ENCODE data around the gene SPTBN2.

Gene SPTBN2

DNA sequence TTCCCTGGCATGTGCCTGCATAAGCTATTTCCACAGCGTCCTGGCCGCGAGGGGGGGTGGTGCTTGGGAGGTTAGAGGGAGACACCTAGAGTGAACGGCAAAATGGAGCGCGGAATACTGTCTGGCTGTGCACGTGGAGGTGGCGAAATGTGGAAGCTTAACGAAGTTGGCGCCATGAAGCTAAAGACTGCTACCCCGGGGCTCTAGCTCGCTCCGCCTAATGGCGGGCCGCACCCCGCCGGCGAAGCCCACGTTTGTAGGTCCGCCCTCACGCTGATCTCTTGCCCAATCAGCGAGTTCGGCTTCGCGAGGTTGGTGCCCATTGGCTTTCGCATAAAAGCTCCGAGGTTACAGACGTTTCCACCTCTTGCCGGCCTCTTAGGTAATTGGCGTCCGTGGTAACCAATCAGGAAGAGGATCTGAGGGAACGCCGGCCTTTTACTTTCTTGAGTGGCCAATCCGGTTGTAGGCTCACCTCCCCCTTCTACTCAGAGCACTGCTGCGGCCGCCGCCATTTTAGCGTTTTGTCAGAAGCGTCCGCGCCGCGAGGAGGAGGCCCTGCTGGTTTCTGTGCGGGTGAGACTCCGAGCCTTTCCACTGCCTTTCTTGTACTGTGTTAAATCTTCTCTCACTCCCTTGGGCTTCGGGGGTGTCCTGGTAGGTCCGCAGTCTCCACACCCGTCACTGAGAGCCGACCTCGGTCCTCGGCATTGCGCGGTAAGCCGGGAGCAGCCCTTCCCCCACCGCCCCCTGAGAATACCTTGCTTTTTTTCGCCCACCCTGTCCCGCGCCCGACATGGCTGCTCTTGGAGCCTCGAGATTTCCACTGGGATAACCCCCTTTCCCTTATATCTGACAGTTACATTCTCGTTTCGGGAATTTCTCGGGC lies 90.6 kb downstream of the SPTBN2 start, which contains the start of gene RBM4:
RBM4 (plus strand) TSS at position 527 of the 889 bp plus-strand sequence. CDS start 1,009 bp downstream, outside the sequence.
- H4K91ac ChIP-seq (ENCODE audit: low read depth, low read length, poor library complexity): no peak within 1 kb of the TSS
- H3K4ac ChIP-seq (ENCODE audit: low read length): no peak within 1 kb of the TSS
- no peak within 1 kb of the TSS for H2BK12ac ChIP-seq (ENCODE audit: low read length)
- H3K27me3 ChIP-seq (ENCODE audit: control insufficient read depth in 3 of 3, insufficient read depth in 3 of 3, low read depth in 1 of 3, low read length in 3 of 3): no peaks in the 10 kb centered on the region
- no peaks in the 10 kb centered on the region for H3K9me3 ChIP-seq (replicated peaks in 1 of 2; ENCODE audit: control insufficient read depth in 2 of 2, insufficient read depth in 1 of 2, low read depth in 1 of 2, low read length in 2 of 2)
- H3K4me2 ChIP-seq (ENCODE audit: insufficient read depth, low read length, poor library complexity, severe bottlenecking): peak within 1 kb of the TSS; percentile 78
- no peak within 1 kb of the TSS for H2BK15ac ChIP-seq (ENCODE audit: low read length)
- peak within 1 kb of the TSS; percentile 93 for H3K4me3 ChIP-seq (ENCODE audit: low read length in 2 of 2)
- no peak within 1 kb of the TSS for H4K8ac ChIP-seq (ENCODE audit: low read depth, low read length)
- peak within 1 kb of the TSS; percentile 90 for H3K9ac ChIP-seq (ENCODE audit: low read depth, low read length, poor library complexity)
- peak; percentile 100 for DNase-seq (ENCODE audit: low spot score)
- peak within 1 kb of the TSS; percentile 40 for H2AK5ac ChIP-seq (ENCODE audit: low read depth, low read length)
- no peaks in the 10 kb centered on the region for H3K79me1 ChIP-seq (ENCODE audit: low read depth, low read length)
- H2BK120ac ChIP-seq (ENCODE audit: low read depth, low read length): no peak within 1 kb of the TSS
- peak within 1 kb of the TSS; percentile 83 for H2AFZ ChIP-seq (ENCODE audit: low read length)
- peak within 1 kb of the TSS; percentile 58 for H3K18ac ChIP-seq (ENCODE audit: low read length)
- WGBS, 2 donors (ENCODE audit: extremely low coverage in 2 of 2, insufficient read length in 2 of 2, insufficient replicate concordance in 1 of 2): no CpG with 5 or more reads among the region's 63 CpGs
- H2BK5ac ChIP-seq (ENCODE audit: low read length): no peak within 1 kb of the TSS
- no peak within 1 kb of the TSS for H3K14ac ChIP-seq (ENCODE audit: low read length)
- peaks cover 20 to 75% of the 10 kb centered on the region in 2 donors for H3K36me3 ChIP-seq (replicated peaks in 1 of 2; ENCODE audit: control insufficient read depth in 2 of 2, insufficient read depth in 2 of 2, low read length in 2 of 2)
- H3K27ac ChIP-seq (replicated peaks; ENCODE audit: low read length): peak within 1 kb of the TSS; percentile 79
- peaks cover 12 to 32% of the 10 kb centered on the region in 2 donors for H3K4me1 ChIP-seq (ENCODE audit: control insufficient read depth in 2 of 2, insufficient read depth in 1 of 2, low read depth in 1 of 2, low read length in 2 of 2)
- peak within 1 kb of the TSS; percentile 1 for H3K23ac ChIP-seq (ENCODE audit: low read depth, low read length, poor library complexity)

DNA sequence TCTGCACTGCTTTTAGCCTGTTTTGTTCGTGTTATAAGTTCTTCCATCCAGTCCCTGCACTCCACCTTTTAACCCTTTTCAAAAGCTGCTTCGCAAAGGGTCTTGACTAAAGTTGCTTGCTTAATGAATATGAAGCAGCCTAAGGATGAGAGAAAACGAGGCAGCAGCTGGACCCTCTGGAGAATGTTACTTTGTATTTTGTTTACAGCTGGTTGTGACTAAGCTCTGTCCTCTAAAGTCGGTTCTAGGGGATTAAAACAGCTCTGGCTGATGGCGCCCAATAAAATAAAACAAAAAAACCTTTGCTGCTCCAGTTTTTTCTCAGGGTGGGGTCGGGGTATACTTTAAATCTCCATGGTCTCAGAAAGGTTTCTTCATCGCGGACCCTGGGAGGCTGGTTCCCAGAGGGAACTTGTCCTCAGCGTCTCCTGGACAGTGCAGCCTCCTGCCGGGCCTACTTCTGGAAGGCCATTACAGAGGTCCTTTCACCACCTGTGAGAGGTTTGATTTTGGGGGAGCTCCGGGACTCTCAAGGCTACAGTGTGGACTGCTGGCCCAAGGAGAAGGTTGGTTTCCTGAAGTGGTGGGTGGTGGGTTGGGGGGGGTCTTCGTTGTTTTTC lies 91.3 kb downstream of the SPTBN2 start:
- Histone ChIP-seq H4K8ac (ENCODE audit: low read depth, low read length) (no peak overlapping the region), H3K9me3 (replicated peaks in 1 of 2; ENCODE audit: control insufficient read depth in 2 of 2, insufficient read depth in 1 of 2, low read depth in 1 of 2, low read length in 2 of 2) (no peaks in the 10 kb centered on the region), H3K4ac (ENCODE audit: low read length) (no peak overlapping the region), H2AFZ (ENCODE audit: low read length) (peak overlapping the region; percentile 83), H4K91ac (ENCODE audit: low read depth, low read length, poor library complexity) (no peak overlapping the region), H3K23ac (ENCODE audit: low read depth, low read length, poor library complexity) (no peak overlapping the region), H2BK15ac (ENCODE audit: low read length) (no peak overlapping the region), H3K9ac (ENCODE audit: low read depth, low read length, poor library complexity) (no peak overlapping the region), H2BK120ac (ENCODE audit: low read depth, low read length) (no peak overlapping the region), H2BK12ac (ENCODE audit: low read length) (no peak overlapping the region), H3K27me3 (ENCODE audit: control insufficient read depth in 3 of 3, insufficient read depth in 3 of 3, low read depth in 1 of 3, low read length in 3 of 3) (no peaks in the 10 kb centered on the region), H3K79me1 (ENCODE audit: low read depth, low read length) (no peaks in the 10 kb centered on the region), H3K18ac (ENCODE audit: low read length) (peak overlapping the region; percentile 58), H3K27ac (replicated peaks; ENCODE audit: low read length) (peak overlapping the region; percentile 75), H2BK5ac (ENCODE audit: low read length) (no peak overlapping the region), H3K4me1 (ENCODE audit: control insufficient read depth in 2 of 2, insufficient read depth in 1 of 2, low read depth in 1 of 2, low read length in 2 of 2) (peaks cover 10 to 32% of the 10 kb centered on the region in 2 donors), H3K4me3 (ENCODE audit: low read length in 2 of 2) (peak overlapping the region; percentile 50 to 53), H2AK5ac (ENCODE audit: low read depth, low read length) (peak overlapping the region; percentile 40), H3K14ac (ENCODE audit: low read length) (no peak overlapping the region), H3K36me3 (replicated peaks in 1 of 2; ENCODE audit: control insufficient read depth in 2 of 2, insufficient read depth in 2 of 2, low read length in 2 of 2) (peaks cover 18 to 75% of the 10 kb centered on the region in 2 donors), H3K4me2 (ENCODE audit: insufficient read depth, low read length, poor library complexity, severe bottlenecking) (peak overlapping the region; percentile 28)
- no CpG with 5 or more reads among the region's 12 CpGs for WGBS, 2 donors (ENCODE audit: extremely low coverage in 2 of 2, insufficient read length in 2 of 2, insufficient replicate concordance in 1 of 2)
- DNase-seq (ENCODE audit: low spot score): peak; percentile 20

GRCh38 chr11:66636411-66636810 lies 92.6 kb downstream of the SPTBN2 start:
- no peak overlapping the region for H3K18ac ChIP-seq (ENCODE audit: low read length)
- no peak for DNase-seq (ENCODE audit: low spot score)
- H2BK5ac ChIP-seq (ENCODE audit: low read length): no peak overlapping the region
- no peak overlapping the region for H3K14ac ChIP-seq (ENCODE audit: low read length)
- peaks cover 19 to 73% of the 10 kb centered on the region in 2 donors for H3K36me3 ChIP-seq (replicated peaks in 1 of 2; ENCODE audit: control insufficient read depth in 2 of 2, insufficient read depth in 2 of 2, low read length in 2 of 2)
- no peak overlapping the region for H4K8ac ChIP-seq (ENCODE audit: low read depth, low read length)
- no peaks in the 10 kb centered on the region for H3K27me3 ChIP-seq (ENCODE audit: control insufficient read depth in 3 of 3, insufficient read depth in 3 of 3, low read depth in 1 of 3, low read length in 3 of 3)
- no peak overlapping the region for H3K4me2 ChIP-seq (ENCODE audit: insufficient read depth, low read length, poor library complexity, severe bottlenecking)
- H4K91ac ChIP-seq (ENCODE audit: low read depth, low read length, poor library complexity): no peak overlapping the region
- no peak overlapping the region for H3K4me3 ChIP-seq (ENCODE audit: low read length in 2 of 2)
- no peak overlapping the region for H3K4ac ChIP-seq (ENCODE audit: low read length)
- H2BK15ac ChIP-seq (ENCODE audit: low read length): no peak overlapping the region
- H3K79me1 ChIP-seq (ENCODE audit: low read depth, low read length): peaks cover 3% of the 10 kb centered on the region
- H2AFZ ChIP-seq (ENCODE audit: low read length): no peak overlapping the region
- no peaks in the 10 kb centered on the region for H3K9me3 ChIP-seq (replicated peaks in 1 of 2; ENCODE audit: control insufficient read depth in 2 of 2, insufficient read depth in 1 of 2, low read depth in 1 of 2, low read length in 2 of 2)
- H3K23ac ChIP-seq (ENCODE audit: low read depth, low read length, poor library complexity): no peak overlapping the region
- H3K27ac ChIP-seq (replicated peaks; ENCODE audit: low read length): peak overlapping the region; percentile 7
- WGBS, 2 donors (ENCODE audit: extremely low coverage in 2 of 2, insufficient read length in 2 of 2, insufficient replicate concordance in 1 of 2): no CpG with 5 or more reads among the region's 3 CpGs
- H2AK5ac ChIP-seq (ENCODE audit: low read depth, low read length): no peak overlapping the region
- H2BK12ac ChIP-seq (ENCODE audit: low read length): no peak overlapping the region
- peaks cover 8 to 24% of the 10 kb centered on the region in 2 donors for H3K4me1 ChIP-seq (ENCODE audit: control insufficient read depth in 2 of 2, insufficient read depth in 1 of 2, low read depth in 1 of 2, low read length in 2 of 2)
- H3K9ac ChIP-seq (ENCODE audit: low read depth, low read length, poor library complexity): no peak overlapping the region
- no peak overlapping the region for H2BK120ac ChIP-seq (ENCODE audit: low read depth, low read length)

Data from neuronal stem cell (in vitro differentiated cells).